Measurements from ENCODE around the gene RPGRIP1. TPM values are rescaled to one million over a fixed set of nuclear protein-coding genes. Genes with fewer than 3 reads are reported as not detected.

Gene RPGRIP1
- total RNA-seq, 1 experiment from 2014 or later, result 0.07 TPM

GRCh38 chr14:21248338-21248737 is 31.5 kb upstream of the RPGRIP1 start:
- H3K27ac ChIP-seq (ENCODE audit: insufficient read length, low read depth, low read length), result no peak overlapping the region

More at GRCh38 chr14:21248338-21248737, 31.5 kb upstream of the RPGRIP1 start:
- no peak overlapping the region for H4K91ac ChIP-seq (ENCODE audit: insufficient read length, low read depth, low read length)
- H2BK15ac ChIP-seq (ENCODE audit: low read depth, low read length), result no peak overlapping the region
- H2AK5ac ChIP-seq (ENCODE audit: insufficient read length, low read length), result no peak overlapping the region
- H2BK120ac ChIP-seq (ENCODE audit: low read depth, low read length, poor library complexity, severe bottlenecking), result no peak overlapping the region
- H3K4ac ChIP-seq (ENCODE audit: low read depth, low read length), result no peak overlapping the region
- H3K4me3 Mint-ChIP-seq, result no peak overlapping the region
- H3K79me1 ChIP-seq (ENCODE audit: insufficient read depth, low read depth, low read length, poor library complexity, severe bottlenecking), result peaks cover 3% of the 10 kb centered on the region
- no peak overlapping the region for H2AFZ ChIP-seq (ENCODE audit: low read length)
- no peaks in the 10 kb centered on the region for H3K27me3 Mint-ChIP-seq (ENCODE audit: low read depth)
- peaks cover 16 to 28% of the 10 kb centered on the region in 2 experiments for H3K4me1 Mint-ChIP-seq
- no peak overlapping the region for H4K8ac ChIP-seq (replicated peaks; ENCODE audit: insufficient read length, low read depth, low read length)
- H3K27ac Mint-ChIP-seq, result peak overlapping the region in 2 of 3 experiments; percentile 39 to 90; a peak in 3 of 7 replicates
- H3K18ac ChIP-seq (ENCODE audit: insufficient read length, low read depth, low read length), result no peak overlapping the region
- H3K4me2 ChIP-seq (ENCODE audit: insufficient read depth, insufficient read length, low read length), result no peak overlapping the region
- no peaks in the 10 kb centered on the region for H3K23me2 ChIP-seq (ENCODE audit: insufficient read length, low read depth, low read length, poor library complexity, severe bottlenecking)
- H3K56ac ChIP-seq (ENCODE audit: insufficient read length, low read depth, low read length), result no peak overlapping the region
- H3K9me3 ChIP-seq (ENCODE audit: control insufficient read depth, low read depth, low read length), result no peaks in the 10 kb centered on the region
- no peak overlapping the region for H3K14ac ChIP-seq (ENCODE audit: insufficient read depth, low read length)
- no peak overlapping the region for H3K9ac ChIP-seq (ENCODE audit: extremely low read depth, insufficient read length, low read length)
- H4K5ac ChIP-seq (ENCODE audit: insufficient read length, low read depth, low read length), result no peak overlapping the region
- H3T11ph ChIP-seq (ENCODE audit: low read length), result no peak overlapping the region
- no peak overlapping the region for H2BK12ac ChIP-seq (ENCODE audit: insufficient read length, low read depth, low read length)
- no peaks in the 10 kb centered on the region for H3K27me3 ChIP-seq (ENCODE audit: insufficient read depth, low read length)
- DNase-seq, result no peak
- H3K9me3 Mint-ChIP-seq, result no peaks in the 10 kb centered on the region
- no peak overlapping the region for H2BK20ac ChIP-seq (ENCODE audit: low read depth, low read length, poor library complexity, severe bottlenecking)
- H3K79me2 ChIP-seq (ENCODE audit: insufficient read depth, low read length), result peaks cover 77% of the 10 kb centered on the region
- no peak overlapping the region for H2BK5ac ChIP-seq (ENCODE audit: insufficient read length, low read length)
- no CpG with 5 or more reads among the region's 1 CpG for WGBS (ENCODE audit: extremely low coverage, insufficient read length, low lambda C conversion rate)
- H3K36me3 Mint-ChIP-seq (ENCODE audit: insufficient read depth in 1 of 3, low read depth in 3 of 3), result peaks cover 53 to 92% (median 83%) of the 10 kb centered on the region in 3 experiments
- TF ChIP-seq CTCF (conservative IDR thresholded peaks at IDR 0.05), result no peak
- H3K4me1 ChIP-seq (ENCODE audit: insufficient read depth, low read length), result no peaks in the 10 kb centered on the region; the same call in 1 of the 2 replicates
- no peaks in the 10 kb centered on the region for H4K20me1 ChIP-seq (ENCODE audit: control insufficient read depth, insufficient read depth, insufficient read length)
- no peak overlapping the region for H3K23ac ChIP-seq (ENCODE audit: insufficient read length, low read depth, low read length)
